H1 (cell line): Measurements from ENCODE around the gene NRXN3. TPM values are rescaled to one million over a fixed set of nuclear protein-coding genes. Genes with fewer than 3 reads are reported as not detected.

Experiments
- ASH2L ChIP-seq: fragments of 200-600, 300-600 bp; sonication (generic); IDR thresholded peaks from one replicate; pipeline ENCODE4 v1.7.1; 2017; ENCODE audit warnings: low read length
- BACH1 ChIP-seq: IDR thresholded peaks from 2 replicates; pipeline ENCODE4 v1.6.1; 2012; ENCODE audit warnings: low read length, improper control_type of control experiment
- GTF2F1 ChIP-seq: IDR thresholded peaks from 2 replicates; pipeline ENCODE4 v1.6.1; 2012; ENCODE audit warnings: low read depth, low read length, improper control_type of control experiment, borderline replicate concordance
- MAFK ChIP-seq: IDR thresholded peaks from 2 replicates; pipeline ENCODE4 v1.6.1; 2012; ENCODE audit warnings: low read depth, mild to moderate bottlenecking, improper control_type of control experiment, low read length
- RNF2 ChIP-seq: fragments of 200-900, 300-1000 bp; sonication (generic); IDR thresholded peaks from 2 replicates; pipeline ENCODE4 v1.7.1; 2016; ENCODE audit warnings: borderline replicate concordance, low read depth, mild to moderate bottlenecking, antibody characterized with exemption, low read length; ENCODE audit not compliant: poor library complexity, severe bottlenecking; ENCODE audit errors: missing control alignments
- SAP30 ChIP-seq: fragments of 300-600 bp; sonication (generic); IDR thresholded peaks from 2 replicates; pipeline ENCODE4 v1.7.1; 2012; ENCODE audit warnings: low read length, moderate library complexity, mild to moderate bottlenecking, inconsistent platforms; ENCODE audit not compliant: insufficient read depth, insufficient replicate concordance
- polyA plus RNA-seq, 7 experiments: library from polyadenylated mRNA; depleted of rRNA in 3 of 7; stranded (reverse) in 5 of 7; unstranded in 2 of 7; fragments of >200 nt in 5 of 7; fragments of 200-250 nt in 2 of 7; gene quantifications; 1 replicate in 5 of 7; 2 replicates in 1 of 7; 4 replicates in 1 of 7; pipeline versions ENCODE4 v1.2.1 to v1.2.3, GENCODE V29; 2011 to 2013; ENCODE audit warnings: missing spikeins in 2 of 7, mixed read lengths in 2 of 7
- total RNA-seq: library from RNA; stranded (reverse); fragmentation: NEBNext Ultra II Directional; extraction: Animal tissue kit (Norgen Biotek cat#: 25700); gene quantifications from 2 replicates; pipeline ENCODE4 v1.2.1, GENCODE V29; 2021
- TF ChIP-seq, protein P1 (sequence below): fragments of 300-600 bp; sonication (generic); IDR thresholded peaks from 2 replicates; pipeline ENCODE4 v1.7.1; 2012; ENCODE audit warnings: low read length, moderate library complexity, mild to moderate bottlenecking, inconsistent platforms; ENCODE audit not compliant: insufficient replicate concordance

The NRXN3 gene
- total and polyA plus RNA-seq, 2 of the 8 experiments (the other 6 are each of a cell fraction or from before 2014, with no cell fraction given) = 2.6 to 4.1 TPM

DNA sequence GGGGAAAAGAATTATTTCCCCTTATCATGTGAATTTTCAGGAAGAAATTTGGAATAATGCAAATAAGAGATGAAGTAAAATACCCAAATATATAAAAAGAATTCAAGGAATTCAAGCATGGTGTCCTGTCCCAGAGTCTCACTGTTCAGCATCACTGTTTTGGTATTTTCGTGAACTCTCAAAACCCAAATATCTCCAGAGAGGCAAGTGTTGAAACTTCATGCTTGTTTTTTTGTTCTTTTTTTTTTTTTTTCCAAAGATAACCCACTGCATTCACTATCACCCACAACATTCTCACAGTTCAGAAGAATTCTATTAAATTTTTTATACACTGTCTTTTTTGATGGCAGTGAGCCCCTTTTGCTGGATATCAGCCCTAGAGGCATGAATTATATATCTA lies 1686.2 kb downstream of the NRXN3 start (continued):
- TF ChIP-seq, protein P1, sequence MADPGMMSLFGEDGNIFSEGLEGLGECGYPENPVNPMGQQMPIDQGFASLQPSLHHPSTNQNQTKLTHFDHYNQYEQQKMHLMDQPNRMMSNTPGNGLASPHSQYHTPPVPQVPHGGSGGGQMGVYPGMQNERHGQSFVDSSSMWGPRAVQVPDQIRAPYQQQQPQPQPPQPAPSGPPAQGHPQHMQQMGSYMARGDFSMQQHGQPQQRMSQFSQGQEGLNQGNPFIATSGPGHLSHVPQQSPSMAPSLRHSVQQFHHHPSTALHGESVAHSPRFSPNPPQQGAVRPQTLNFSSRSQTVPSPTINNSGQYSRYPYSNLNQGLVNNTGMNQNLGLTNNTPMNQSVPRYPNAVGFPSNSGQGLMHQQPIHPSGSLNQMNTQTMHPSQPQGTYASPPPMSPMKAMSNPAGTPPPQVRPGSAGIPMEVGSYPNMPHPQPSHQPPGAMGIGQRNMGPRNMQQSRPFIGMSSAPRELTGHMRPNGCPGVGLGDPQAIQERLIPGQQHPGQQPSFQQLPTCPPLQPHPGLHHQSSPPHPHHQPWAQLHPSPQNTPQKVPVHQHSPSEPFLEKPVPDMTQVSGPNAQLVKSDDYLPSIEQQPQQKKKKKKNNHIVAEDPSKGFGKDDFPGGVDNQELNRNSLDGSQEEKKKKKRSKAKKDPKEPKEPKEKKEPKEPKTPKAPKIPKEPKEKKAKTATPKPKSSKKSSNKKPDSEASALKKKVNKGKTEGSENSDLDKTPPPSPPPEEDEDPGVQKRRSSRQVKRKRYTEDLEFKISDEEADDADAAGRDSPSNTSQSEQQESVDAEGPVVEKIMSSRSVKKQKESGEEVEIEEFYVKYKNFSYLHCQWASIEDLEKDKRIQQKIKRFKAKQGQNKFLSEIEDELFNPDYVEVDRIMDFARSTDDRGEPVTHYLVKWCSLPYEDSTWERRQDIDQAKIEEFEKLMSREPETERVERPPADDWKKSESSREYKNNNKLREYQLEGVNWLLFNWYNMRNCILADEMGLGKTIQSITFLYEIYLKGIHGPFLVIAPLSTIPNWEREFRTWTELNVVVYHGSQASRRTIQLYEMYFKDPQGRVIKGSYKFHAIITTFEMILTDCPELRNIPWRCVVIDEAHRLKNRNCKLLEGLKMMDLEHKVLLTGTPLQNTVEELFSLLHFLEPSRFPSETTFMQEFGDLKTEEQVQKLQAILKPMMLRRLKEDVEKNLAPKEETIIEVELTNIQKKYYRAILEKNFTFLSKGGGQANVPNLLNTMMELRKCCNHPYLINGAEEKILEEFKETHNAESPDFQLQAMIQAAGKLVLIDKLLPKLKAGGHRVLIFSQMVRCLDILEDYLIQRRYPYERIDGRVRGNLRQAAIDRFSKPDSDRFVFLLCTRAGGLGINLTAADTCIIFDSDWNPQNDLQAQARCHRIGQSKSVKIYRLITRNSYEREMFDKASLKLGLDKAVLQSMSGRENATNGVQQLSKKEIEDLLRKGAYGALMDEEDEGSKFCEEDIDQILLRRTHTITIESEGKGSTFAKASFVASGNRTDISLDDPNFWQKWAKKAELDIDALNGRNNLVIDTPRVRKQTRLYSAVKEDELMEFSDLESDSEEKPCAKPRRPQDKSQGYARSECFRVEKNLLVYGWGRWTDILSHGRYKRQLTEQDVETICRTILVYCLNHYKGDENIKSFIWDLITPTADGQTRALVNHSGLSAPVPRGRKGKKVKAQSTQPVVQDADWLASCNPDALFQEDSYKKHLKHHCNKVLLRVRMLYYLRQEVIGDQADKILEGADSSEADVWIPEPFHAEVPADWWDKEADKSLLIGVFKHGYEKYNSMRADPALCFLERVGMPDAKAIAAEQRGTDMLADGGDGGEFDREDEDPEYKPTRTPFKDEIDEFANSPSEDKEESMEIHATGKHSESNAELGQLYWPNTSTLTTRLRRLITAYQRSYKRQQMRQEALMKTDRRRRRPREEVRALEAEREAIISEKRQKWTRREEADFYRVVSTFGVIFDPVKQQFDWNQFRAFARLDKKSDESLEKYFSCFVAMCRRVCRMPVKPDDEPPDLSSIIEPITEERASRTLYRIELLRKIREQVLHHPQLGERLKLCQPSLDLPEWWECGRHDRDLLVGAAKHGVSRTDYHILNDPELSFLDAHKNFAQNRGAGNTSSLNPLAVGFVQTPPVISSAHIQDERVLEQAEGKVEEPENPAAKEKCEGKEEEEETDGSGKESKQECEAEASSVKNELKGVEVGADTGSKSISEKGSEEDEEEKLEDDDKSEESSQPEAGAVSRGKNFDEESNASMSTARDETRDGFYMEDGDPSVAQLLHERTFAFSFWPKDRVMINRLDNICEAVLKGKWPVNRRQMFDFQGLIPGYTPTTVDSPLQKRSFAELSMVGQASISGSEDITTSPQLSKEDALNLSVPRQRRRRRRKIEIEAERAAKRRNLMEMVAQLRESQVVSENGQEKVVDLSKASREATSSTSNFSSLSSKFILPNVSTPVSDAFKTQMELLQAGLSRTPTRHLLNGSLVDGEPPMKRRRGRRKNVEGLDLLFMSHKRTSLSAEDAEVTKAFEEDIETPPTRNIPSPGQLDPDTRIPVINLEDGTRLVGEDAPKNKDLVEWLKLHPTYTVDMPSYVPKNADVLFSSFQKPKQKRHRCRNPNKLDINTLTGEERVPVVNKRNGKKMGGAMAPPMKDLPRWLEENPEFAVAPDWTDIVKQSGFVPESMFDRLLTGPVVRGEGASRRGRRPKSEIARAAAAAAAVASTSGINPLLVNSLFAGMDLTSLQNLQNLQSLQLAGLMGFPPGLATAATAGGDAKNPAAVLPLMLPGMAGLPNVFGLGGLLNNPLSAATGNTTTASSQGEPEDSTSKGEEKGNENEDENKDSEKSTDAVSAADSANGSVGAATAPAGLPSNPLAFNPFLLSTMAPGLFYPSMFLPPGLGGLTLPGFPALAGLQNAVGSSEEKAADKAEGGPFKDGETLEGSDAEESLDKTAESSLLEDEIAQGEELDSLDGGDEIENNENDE = no peak
- TF ChIP-seq GTF2F1 = no peak
- TF ChIP-seq BACH1 = no peak
- TF ChIP-seq ASH2L = no peak
- no peak for TF ChIP-seq MAFK
- TF ChIP-seq RNF2 = no peak
- no peak for TF ChIP-seq SAP30
- TF ChIP-seq, all 59 proteins: peak for 0
